ENCODE data around the gene MAD2L2.

Gene MAD2L2

GRCh38 chr1:11680270-11681070 lies 478 bp downstream of the MAD2L2 start:
- peak overlapping the region; percentile 81 for H3K4me3 Mint-ChIP-seq
- H3K27ac Mint-ChIP-seq: peak overlapping the region; percentile 20
- peaks cover 3% of the 10 kb centered on the region for H3K36me3 Mint-ChIP-seq (ENCODE audit: low read depth)
- peaks cover 10% of the 10 kb centered on the region for H3K4me1 Mint-ChIP-seq (ENCODE audit: low read depth)
- no peaks in the 10 kb centered on the region for H3K9me3 Mint-ChIP-seq
- no peaks in the 10 kb centered on the region for H3K27me3 Mint-ChIP-seq (ENCODE audit: low read depth)

GRCh38 chr1:11678442-11678841 lies 2.5 kb downstream of the MAD2L2 start:
- peaks cover 7% of the 10 kb centered on the region for H3K36me3 Mint-ChIP-seq (ENCODE audit: low read depth)
- H3K9me3 Mint-ChIP-seq: no peaks in the 10 kb centered on the region
- no peaks in the 10 kb centered on the region for H3K27me3 Mint-ChIP-seq (ENCODE audit: low read depth)
- H3K4me1 Mint-ChIP-seq (ENCODE audit: low read depth): peaks cover 10% of the 10 kb centered on the region
- H3K27ac Mint-ChIP-seq: no peak overlapping the region
- peak overlapping the region; percentile 32 for H3K4me3 Mint-ChIP-seq

- H3K4me1 Mint-ChIP-seq (ENCODE audit: low read depth): peaks cover 9% of the 10 kb centered on the region
- H3K27me3 Mint-ChIP-seq (ENCODE audit: low read depth): no peaks in the 10 kb centered on the region
- H3K9me3 Mint-ChIP-seq: no peaks in the 10 kb centered on the region
- H3K36me3 Mint-ChIP-seq (ENCODE audit: low read depth): peaks cover 12% of the 10 kb centered on the region
- no peak overlapping the region for H3K4me3 Mint-ChIP-seq
- no peak overlapping the region for H3K27ac Mint-ChIP-seq
Observed at GRCh38 chr1:11676386-11677103, 4.4 kb downstream of the MAD2L2 start.

- Mint-ChIP-seq H3K9me3 (no peaks in the 10 kb centered on the region), H3K36me3 (ENCODE audit: low read depth) (peaks cover 15% of the 10 kb centered on the region), H3K4me1 (ENCODE audit: low read depth) (peaks cover 9% of the 10 kb centered on the region), H3K27ac (no peak overlapping the region), H3K4me3 (no peak overlapping the region), H3K27me3 (ENCODE audit: low read depth) (no peaks in the 10 kb centered on the region)
Observed at GRCh38 chr1:11675325-11675724, 5.6 kb downstream of the MAD2L2 start.

GRCh38 chr1:11674488-11674887 lies 6.5 kb downstream of the MAD2L2 start:
- Mint-ChIP-seq H3K27me3 (ENCODE audit: low read depth) (no peaks in the 10 kb centered on the region), H3K36me3 (ENCODE audit: low read depth) (peaks cover 18% of the 10 kb centered on the region), H3K4me1 (ENCODE audit: low read depth) (peaks cover 6% of the 10 kb centered on the region), H3K4me3 (no peak overlapping the region), H3K9me3 (no peaks in the 10 kb centered on the region), H3K27ac (no peak overlapping the region)

GRCh38 chr1:11673089-11673769 lies 7.7 kb downstream of the MAD2L2 start:
- Mint-ChIP-seq H3K27me3 (ENCODE audit: low read depth) (no peaks in the 10 kb centered on the region), H3K9me3 (no peaks in the 10 kb centered on the region), H3K4me1 (ENCODE audit: low read depth) (no peaks in the 10 kb centered on the region), H3K4me3 (no peak overlapping the region), H3K27ac (no peak overlapping the region), H3K36me3 (ENCODE audit: low read depth) (peaks cover 20% of the 10 kb centered on the region)

GRCh38 chr1:11671544-11672286 lies 9.2 kb downstream of the MAD2L2 start:
- Mint-ChIP-seq H3K9me3 (no peaks in the 10 kb centered on the region), H3K36me3 (ENCODE audit: low read depth) (peaks cover 24% of the 10 kb centered on the region), H3K27me3 (ENCODE audit: low read depth) (no peaks in the 10 kb centered on the region), H3K4me3 (no peak overlapping the region), H3K27ac (no peak overlapping the region), H3K4me1 (ENCODE audit: low read depth) (peaks cover 3% of the 10 kb centered on the region)

GRCh38 chr1:11671205-11671543 lies 9.8 kb downstream of the MAD2L2 start:
- peaks cover 24% of the 10 kb centered on the region for H3K36me3 Mint-ChIP-seq (ENCODE audit: low read depth)
- H3K9me3 Mint-ChIP-seq: no peaks in the 10 kb centered on the region
- H3K4me1 Mint-ChIP-seq (ENCODE audit: low read depth): peaks cover 3% of the 10 kb centered on the region
- no peak overlapping the region for H3K27ac Mint-ChIP-seq
- no peak overlapping the region for H3K4me3 Mint-ChIP-seq
- no peaks in the 10 kb centered on the region for H3K27me3 Mint-ChIP-seq (ENCODE audit: low read depth)

GRCh38 chr1:11670747-11671146 lies 10.2 kb downstream of the MAD2L2 start:
- no peaks in the 10 kb centered on the region for H3K9me3 Mint-ChIP-seq
- no peak overlapping the region for H3K4me3 Mint-ChIP-seq
- H3K36me3 Mint-ChIP-seq (ENCODE audit: low read depth): peaks cover 24% of the 10 kb centered on the region
- peaks cover 4% of the 10 kb centered on the region for H3K4me1 Mint-ChIP-seq (ENCODE audit: low read depth)
- H3K27me3 Mint-ChIP-seq (ENCODE audit: low read depth): no peaks in the 10 kb centered on the region
- no peak overlapping the region for H3K27ac Mint-ChIP-seq

GRCh38 chr1:11668516-11668915 lies 12.4 kb downstream of the MAD2L2 start:
- peaks cover 20% of the 10 kb centered on the region for H3K36me3 Mint-ChIP-seq (ENCODE audit: low read depth)
- no peak overlapping the region for H3K27ac Mint-ChIP-seq
- no peaks in the 10 kb centered on the region for H3K27me3 Mint-ChIP-seq (ENCODE audit: low read depth)
- no peaks in the 10 kb centered on the region for H3K9me3 Mint-ChIP-seq
- H3K4me1 Mint-ChIP-seq (ENCODE audit: low read depth): peaks cover 4% of the 10 kb centered on the region
- H3K4me3 Mint-ChIP-seq: no peak overlapping the region

- Mint-ChIP-seq H3K4me3 (peak overlapping the region; percentile 81), H3K36me3 (ENCODE audit: low read depth) (peaks cover 20% of the 10 kb centered on the region), H3K4me1 (ENCODE audit: low read depth) (peaks cover 4% of the 10 kb centered on the region), H3K27ac (peak overlapping the region; percentile 82), H3K27me3 (ENCODE audit: low read depth) (no peaks in the 10 kb centered on the region), H3K9me3 (no peaks in the 10 kb centered on the region)
Observed at GRCh38 chr1:11664336-11665065, 16.4 kb downstream of the MAD2L2 start.

- H3K36me3 Mint-ChIP-seq (ENCODE audit: low read depth): peaks cover 11% of the 10 kb centered on the region
- H3K4me1 Mint-ChIP-seq (ENCODE audit: low read depth): peaks cover 1% of the 10 kb centered on the region
- no peaks in the 10 kb centered on the region for H3K9me3 Mint-ChIP-seq
Observed at GRCh38 chr1:11661103-11661502, 19.8 kb downstream of the MAD2L2 start.

GRCh38 chr1:11659748-11660147 lies 21.2 kb downstream of the MAD2L2 start:
- Mint-ChIP-seq H3K9me3 (no peaks in the 10 kb centered on the region), H3K27me3 (ENCODE audit: low read depth) (no peaks in the 10 kb centered on the region), H3K4me3 (no peak overlapping the region), H3K36me3 (ENCODE audit: low read depth) (peaks cover 13% of the 10 kb centered on the region), H3K4me1 (ENCODE audit: low read depth) (peaks cover 6% of the 10 kb centered on the region), H3K27ac (no peak overlapping the region)

More at GRCh38 chr1:11661103-11661502, 19.8 kb downstream of the MAD2L2 start:
- H3K27ac Mint-ChIP-seq: no peak overlapping the region
- no peaks in the 10 kb centered on the region for H3K27me3 Mint-ChIP-seq (ENCODE audit: low read depth)
- no peak overlapping the region for H3K4me3 Mint-ChIP-seq

- Mint-ChIP-seq H3K27ac (no peak overlapping the region), H3K4me1 (ENCODE audit: low read depth) (peaks cover 6% of the 10 kb centered on the region), H3K9me3 (no peaks in the 10 kb centered on the region), H3K4me3 (no peak overlapping the region), H3K36me3 (ENCODE audit: low read depth) (peaks cover 13% of the 10 kb centered on the region), H3K27me3 (ENCODE audit: low read depth) (no peaks in the 10 kb centered on the region)
Observed at GRCh38 chr1:11658542-11658941, 22.4 kb downstream of the MAD2L2 start.
